SHP77 (cell line): Measurements from ENCODE around the gene SUSD1.

Experiments
- DNase-seq, 2 experiments: peaks; one replicate each; lab custom pipeline; 2025; lab: John Stamatoyannopoulos, UW

SUSD1 gene

DNA sequence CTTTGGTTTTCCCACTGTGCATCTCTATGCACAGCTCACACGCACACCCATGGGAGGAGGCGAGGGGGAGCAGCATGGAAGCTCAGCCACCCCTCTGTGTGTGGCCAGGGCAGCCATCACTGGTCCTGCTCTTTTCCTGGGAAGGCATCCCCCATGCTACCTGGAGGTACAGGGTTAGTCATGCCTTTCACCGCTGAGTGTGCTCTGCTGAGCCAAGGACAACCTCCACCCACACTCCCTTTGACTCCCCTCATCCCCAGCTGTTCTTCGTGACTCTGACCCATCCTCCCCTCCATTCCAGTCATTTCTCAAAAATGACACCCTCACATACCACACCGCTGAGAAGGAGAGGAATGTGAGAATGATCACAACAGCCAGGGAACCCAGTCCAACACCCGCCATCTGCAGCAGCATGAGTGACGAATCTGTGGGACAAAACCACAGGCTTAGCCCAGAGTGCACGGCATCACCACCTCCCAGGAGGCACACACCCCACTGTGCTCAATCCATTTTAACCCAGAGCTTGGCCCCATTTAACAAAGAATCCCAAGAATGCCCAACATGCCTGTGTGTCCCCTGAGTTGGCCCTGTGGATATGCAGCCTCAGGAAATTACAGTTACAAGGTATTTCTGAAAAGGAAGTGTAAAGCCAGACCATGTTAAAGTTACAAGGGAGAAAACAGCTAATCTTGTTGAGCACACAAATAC is 133.4 kb downstream of the SUSD1 start:
- no peak for DNase-seq

DNA sequence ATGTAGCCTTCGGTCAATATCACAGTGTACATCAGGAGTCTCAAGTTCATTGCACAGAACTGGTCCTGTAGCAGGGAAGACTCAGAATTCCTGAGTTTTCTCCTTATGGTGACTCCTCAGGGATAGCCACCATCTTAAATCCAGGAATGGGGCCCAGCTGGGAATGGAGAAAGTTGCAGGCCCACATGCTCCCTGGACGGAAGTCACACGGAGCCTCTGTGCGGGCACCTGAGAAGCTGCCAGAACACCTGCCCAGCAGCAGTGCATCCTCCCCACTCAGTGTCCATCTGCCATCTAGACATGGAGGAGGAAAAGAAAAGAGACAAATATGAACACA is 133.9 kb downstream of the SUSD1 start:
- DNase-seq, result no peak

DNA sequence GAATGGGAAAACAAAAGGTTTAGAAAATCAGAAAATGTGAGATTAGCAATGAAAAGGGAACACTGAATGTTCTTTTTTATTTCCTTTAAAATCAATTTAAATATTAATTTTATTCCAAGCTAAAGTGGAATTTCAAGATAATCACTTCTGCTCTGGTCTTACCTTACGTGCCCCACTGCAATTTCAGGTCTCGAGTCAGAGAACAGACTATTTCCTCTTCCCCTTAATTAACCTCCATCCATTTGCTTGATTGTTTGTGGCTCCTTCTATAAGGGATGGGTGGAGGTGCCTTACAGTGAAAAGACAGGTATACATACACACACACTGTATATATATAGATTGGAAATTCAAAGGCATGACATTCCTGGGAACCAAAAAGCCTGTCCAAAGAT is 137.1 kb downstream of the SUSD1 start:
- DNase-seq, result no peak

DNA sequence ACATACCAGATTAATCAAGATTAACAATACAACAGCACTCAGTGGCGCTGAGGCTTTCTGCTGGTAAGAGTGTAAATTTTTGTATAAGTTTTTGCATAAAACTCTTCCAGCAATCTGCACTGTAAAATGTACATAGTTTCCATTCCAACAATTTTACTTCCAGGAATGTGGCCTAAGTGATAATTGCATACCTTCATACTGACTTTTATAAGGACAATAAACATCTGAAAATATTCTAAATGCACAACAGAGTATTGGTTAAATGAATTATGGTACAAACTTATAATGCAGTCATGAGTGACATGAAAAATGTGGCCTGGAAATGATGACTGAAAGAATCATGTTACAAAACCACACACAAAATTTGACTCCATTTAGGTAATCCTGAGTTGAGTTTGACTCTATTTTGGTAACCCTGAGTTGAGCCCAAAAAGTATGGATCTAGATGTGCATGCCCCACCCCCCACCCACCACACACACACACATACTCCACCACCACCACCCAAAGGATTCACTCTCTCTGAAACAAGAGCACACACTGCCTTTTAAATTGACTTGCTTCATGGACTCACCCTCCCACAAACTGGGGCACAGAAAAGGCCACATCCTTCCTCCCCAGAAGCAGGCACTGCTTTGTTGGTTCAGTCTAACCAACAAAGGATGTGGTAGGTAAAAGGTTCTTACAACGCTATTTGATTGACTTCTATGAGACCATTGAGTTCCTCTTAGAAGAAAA is 137.6 kb downstream of the SUSD1 start:
- no peak for DNase-seq

DNA sequence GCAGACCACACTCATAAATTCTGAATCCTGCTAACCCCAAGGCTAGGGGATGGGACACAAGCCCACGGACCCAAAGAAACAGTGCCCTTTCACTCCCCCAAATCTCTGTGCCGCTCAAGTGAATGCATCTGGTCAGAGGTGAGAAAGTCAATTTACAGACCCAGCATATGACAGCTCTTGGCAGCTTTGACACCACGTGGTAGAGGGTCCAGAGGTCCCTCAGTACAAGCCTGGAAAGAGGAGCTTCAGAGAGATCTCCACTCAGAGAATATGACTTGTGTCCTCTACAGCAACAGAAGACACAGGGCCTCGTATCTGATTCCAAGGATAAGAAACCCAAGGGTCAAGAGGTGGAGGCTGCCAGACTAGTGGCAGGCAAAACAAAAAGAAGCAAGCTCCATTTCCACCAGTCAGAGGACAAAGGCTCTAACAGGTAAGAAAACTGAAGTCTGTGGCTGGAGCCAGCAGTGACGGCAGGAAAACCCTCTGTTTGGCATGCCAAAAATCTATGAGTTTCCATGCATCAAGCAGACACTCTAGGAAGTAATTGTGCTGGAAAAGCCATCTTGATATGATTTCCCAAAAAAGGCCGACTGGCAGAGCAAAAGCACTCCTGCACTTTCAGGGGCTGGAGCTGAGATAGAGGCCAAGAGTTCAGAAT is 139.8 kb downstream of the SUSD1 start:
- DNase-seq, result no peak

DNA sequence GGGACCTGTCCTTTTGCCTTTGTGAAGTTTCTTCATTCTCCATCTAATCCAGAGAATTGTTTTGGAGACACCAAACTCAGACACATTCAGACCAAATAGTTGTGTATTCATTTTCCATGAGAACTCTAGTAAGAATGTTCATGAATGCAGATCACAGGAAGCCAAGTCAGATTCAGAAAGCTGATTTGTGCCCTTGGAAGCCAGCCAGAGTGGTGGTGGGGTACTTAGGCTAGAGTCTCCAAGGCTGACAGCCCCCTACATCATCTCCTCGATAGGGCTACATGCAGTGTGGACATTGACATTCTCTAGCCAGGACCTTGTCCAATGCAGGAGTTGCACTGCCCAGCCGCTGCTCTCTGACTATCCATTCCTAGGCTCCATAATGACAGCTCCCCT is 140.9 kb downstream of the SUSD1 start:
- DNase-seq, result no peak

DNA sequence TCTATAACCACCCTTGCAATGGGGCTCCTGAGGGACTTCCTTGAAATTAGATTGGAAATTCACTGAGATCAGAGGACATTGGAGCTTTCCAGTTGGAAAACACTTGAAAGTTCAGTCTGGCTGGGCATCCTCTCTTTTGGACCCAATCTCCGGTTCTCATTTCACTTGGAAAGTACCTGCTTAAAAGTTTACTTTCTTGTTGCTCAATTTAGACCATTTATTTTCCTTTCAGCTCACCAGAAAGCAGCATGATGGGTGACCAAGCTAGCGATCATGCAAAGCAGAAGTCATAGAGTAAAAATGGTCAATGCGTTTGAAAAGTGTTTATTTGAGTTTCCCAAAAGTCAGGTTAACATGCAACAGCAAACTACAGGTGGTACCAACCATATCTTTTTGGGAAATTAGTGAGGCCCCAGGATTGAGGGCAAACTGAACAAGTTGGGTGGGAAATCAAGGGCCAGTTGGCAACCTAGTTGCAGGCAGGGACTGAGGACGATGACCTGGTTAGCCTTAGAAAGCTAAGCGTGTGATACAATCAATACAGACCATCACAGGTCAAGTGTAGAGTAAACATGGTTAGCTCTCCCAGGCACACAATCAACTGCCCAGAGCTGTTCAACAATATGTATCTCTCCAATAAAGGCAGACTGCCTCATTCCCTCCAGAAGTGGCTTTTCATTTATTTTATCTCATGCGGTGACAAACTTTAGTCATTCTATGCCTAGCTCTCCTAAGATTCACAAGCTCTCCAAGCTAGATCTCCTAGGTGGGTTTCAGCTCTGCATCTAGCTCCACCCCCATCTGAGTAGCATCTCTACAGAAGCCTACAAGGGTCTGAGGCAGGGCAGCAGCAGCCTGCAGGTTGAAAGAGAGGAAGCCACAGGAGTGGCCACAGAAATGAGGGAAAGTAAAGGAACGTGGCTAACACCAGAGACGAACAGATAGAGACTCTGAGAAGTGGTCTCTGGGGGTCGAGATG is 141.6 kb downstream of the SUSD1 start:
- DNase-seq, result peak; percentile 10 to 21

DNA sequence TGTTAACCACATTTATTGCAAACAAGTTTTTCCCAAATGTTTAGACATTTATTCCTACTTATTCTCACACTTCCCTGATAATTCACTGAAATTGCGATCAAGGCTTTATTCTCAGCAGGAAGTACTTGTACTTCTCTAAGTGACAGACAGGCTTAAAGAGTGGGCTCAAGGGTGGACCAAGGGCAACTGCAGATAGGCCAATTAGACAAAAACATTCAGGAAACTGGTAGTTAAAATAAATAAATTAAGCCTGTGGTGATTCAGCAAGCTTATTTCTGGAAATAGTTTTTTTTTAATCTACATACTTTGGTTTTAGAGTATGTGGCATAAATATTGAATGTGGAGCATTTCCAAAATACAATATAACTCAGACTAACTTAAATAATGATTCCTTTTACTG is 142.4 kb downstream of the SUSD1 start:
- DNase-seq, result no peak

DNA sequence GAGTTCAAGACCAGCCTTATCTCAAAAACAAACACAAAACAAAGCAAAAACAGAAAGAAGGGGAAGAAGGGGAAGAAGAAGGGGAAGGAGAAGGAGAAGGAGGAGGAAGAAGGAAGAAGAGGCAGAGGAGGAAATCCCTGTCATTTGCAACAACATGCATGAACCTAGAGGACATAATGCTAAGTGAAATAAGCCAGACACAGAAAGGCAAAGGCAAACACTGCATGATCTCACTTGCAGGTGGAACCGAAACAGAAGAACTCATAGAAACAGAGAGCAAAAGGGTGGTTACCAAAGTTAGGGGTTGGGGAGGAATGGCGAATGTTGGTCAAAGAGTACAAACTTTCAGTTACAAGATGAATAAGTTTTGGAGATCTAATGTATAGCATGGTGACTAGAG is 143.1 kb downstream of the SUSD1 start:
- no peak for DNase-seq

DNA sequence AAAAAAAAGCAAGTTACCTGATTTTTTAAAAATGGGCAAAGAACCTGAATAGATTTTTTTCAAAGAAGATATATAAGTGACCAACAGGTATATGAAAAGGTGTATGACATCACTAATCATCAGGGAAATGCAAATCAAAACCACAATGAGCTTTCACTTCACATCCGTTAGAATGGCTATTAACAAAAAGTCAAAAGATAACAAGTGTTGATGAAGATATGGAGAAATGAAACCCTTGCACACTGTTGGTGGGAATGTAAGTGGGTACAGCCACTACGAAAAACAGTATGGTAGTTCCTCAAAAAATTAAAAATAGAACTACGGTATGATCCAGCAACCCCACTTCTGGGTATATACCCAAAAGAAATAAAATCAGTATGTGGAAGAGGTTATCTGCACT is 143.7 kb downstream of the SUSD1 start:
- no peak for DNase-seq

DNA sequence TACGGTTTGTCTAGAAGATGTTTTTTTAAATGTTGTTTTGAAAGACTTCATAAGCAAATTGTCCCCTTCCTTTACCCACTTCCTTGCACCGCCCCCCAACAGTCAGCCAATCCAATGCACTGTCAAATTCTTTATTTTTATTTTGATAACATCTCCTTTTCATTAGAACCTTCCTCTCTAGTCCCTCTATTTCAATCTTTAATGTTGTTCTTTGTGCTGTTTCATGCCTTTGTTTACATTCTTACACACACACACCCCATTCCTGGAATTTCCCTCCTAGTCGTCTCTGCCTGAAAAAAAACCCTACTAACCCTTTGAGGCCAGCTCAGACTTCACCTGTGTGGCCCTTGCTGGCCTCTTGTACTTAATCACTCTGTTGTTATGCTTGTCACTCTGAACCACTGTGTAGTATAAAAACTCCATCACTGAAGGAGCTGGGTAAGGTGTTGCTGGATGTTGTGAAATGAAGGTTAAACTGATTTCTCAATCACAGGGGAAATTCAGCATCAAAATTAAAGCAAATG is 145.1 kb downstream of the SUSD1 start:
- no peak for DNase-seq

DNA sequence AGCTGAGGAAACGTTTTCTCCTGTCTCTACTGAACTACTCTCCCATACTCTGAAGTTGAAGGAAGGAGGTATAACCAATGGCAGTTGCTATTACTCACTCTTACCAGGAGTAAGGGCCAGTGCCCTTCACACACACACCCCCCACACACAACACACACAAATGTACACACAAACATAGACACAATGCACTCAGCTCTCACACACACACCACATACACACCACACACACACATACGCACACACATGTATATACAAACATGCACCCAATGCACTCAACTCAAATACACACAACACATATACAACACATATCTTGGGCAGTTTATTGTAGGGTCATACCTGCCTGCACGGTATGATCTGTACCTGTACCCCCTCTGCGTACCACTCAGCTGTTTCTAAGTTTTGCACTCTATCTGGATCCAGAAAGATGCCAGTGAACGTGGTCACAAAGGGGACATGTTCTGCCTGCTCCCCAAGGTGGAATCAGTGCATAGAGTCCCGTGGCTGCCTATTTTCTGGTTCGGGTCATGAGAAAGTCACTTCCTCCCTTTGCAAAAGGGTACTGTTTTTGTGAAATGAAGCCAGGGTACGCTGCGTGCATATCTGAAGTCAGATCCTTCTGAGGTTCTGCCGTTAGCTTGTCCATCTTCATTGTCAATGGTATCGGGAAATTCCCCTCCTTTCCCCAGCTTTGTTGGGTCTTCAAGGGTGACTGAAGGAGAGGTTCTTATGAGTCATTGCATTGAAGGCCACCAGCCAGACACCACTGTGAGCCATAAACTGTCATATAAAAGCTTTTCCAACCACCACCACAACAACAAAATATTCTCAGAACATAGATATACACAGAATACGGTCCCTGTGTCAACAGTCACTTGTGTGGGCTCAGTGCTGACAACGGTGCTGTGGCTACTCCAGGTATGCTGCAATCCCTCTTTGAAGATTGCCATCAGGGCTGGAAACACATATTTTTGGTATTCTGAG is 146.6 kb downstream of the SUSD1 start:
- DNase-seq, result no peak

DNA sequence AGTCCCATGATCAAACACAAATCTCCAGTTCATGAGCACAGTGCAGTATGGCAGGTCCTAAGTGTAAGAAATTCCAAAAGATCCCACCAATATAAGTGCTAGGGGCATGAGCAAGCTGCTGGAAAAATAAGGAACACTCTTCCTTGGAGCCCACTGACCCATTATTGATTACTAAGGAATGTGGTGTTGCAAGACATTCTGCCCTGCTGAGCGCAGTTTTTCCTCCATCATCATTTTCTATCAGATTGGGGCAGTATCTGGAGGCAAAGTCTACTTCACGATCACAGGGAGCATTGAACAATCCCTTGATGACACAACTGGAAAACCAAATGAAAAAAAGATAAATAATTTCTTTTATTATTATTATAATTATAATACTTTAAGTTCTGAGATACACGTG is 149.2 kb downstream of the SUSD1 start:
- no peak for DNase-seq

DNA sequence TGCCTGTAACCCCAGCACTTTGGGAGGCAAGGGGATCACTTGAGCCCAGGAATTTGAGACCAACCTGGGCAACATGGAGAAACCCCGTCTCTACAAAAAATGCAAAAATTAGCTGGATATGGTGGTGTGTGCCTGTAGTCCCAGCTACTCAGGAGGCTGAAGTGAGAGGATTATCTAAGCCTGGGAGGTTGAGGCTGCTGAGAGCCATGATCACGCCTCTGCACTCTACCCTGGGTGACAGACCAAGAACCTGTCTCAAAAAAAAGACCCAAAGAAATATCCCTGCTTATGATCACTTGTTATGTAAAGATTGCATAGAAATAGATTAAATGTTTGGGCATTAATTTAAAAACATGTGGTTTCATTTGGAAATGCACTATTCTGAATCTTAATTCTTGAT is 153.4 kb downstream of the SUSD1 start:
- DNase-seq, result no peak

DNA sequence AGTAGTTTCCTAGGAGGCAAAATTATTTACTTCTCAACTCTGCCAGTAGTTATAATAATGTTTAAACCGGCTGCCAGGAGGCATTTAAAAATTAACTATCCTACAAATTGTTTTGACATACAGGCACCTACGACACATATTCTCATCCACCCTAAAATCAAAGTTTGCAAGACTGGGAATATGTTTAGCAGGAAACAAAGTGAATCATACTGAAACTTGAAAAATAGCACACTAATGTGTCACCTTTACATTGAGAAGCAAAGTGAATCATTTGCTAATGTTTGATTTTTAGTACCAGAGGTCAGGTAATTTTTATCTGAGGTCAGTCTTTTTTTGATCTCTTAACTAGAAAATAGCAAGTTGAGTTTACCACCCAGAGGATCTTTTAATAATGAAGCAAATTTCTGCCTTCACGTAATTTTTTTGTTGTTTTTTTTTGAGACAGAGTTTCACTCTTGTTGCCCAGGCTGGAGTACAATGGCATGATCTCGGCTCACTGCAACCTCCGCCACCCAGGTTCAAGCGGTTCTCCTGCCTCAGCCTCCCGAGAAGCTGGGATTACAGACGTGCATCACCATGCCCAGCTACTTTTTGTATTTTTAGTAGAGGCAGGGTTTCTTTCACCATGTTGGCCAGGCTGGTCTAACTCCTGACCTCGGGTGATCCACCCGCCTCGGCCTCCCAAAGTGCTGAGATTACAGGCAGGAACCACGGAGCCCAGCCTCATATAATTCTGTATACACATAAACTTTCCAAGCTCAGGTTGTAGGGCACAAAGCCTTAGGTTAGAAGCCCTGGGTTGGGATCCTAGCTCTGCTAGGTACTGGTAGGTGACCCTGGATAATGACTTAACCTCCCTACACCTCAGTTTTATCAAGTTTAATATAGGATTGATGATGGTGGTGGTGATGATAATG is 154.2 kb downstream of the SUSD1 start:
- DNase-seq, result no peak

DNA sequence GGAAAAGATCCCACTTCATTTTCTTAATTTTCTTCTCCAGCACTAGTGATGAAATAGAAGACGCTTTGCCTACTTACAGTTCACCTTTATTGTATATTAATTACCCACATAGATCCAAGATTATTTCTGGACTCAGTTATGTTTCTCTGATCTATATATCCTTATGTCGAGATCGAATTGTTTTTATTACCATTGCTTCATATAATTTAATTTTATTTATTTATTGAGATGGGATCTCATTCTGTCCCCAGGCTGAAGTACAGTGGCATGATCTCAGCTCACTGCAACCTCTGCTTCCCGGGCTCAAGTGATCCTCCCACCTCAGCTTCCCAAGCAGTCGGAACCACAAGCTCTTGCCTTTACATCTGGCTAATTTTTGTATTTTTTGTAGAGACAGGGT is 157.2 kb downstream of the SUSD1 start:
- no peak for DNase-seq

DNA sequence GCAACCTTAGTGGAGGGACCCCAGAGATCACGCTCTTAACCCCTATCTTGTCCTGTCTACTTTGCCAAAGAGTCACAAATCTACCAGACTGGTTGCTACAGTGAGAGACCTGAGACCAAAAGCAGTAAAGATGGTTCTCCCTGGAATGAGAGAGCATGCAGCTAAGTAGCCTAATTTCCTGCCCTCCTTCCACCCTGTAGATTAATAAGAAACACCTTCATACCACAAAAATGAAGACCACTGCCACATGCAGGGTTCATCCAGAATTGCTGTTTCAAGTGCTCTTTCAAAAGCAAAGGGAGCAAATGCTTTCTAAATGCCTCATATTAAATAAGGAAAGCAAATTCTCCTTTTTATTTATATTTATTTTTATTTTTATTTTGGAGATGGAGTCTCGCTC is 159.4 kb downstream of the SUSD1 start:
- no peak for DNase-seq

DNA sequence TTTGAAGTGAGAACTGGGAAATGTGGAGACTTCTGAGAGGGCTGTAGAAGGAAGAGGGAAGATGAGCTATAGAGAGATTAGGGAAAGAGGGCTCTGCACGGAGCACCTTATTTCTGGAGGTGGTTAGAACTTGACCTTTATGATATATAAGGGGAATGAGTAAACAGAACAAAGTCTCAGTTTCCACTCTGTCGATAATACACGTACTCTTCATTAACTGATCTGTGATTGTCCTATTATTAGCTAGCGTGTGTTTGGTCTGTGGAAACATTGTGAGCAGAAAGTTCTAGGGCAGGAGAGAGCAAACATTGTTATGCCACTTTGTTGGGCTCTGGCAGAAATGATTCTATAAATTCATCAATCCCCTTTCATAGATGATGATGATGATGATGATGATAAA is 159.9 kb downstream of the SUSD1 start:
- DNase-seq, result no peak

DNA sequence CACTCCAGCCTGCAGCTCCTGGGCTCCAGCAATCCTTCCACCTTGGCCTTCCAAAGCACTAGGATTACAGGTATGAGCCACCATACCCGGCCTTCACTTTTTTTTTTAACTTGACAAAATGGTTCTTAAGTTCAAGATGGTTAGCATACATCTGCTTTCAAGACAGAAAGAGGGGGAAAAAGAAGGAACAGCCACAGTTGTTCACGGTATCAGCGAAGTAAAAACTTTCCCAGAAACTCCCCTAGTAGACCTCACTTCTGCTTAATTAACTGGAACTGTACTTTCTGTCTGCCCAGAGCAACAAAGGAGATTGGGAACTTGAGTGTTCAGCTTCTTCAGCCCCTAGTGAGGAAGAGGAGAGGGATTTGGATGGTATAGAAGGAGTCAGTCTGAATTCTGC is 161.8 kb downstream of the SUSD1 start:
- DNase-seq, result no peak
